PC-3 (cell line): ENCODE measurements around the gene MT1H.

Experiments
- CTCF ChIP-seq: fragments of 300-600 bp; sonication (generic); conservative IDR thresholded peaks from 2 replicates; pipeline ENCODE4 v1.5.1; 2017; ENCODE audit warnings: antibody characterized with exemption, low read depth, mild to moderate bottlenecking, low read length
- EZH2 ChIP-seq: fragments of 300-600 bp; sonication (generic); IDR thresholded peaks from one replicate; pipeline ENCODE4 v1.6.1; 2017; ENCODE audit warnings: antibody characterized with exemption, mild to moderate bottlenecking, low read length; ENCODE audit not compliant: unreplicated experiment
- EZH2phosphoT487 ChIP-seq: fragments of 300-600 bp; sonication (generic); IDR thresholded peaks from 2 replicates; pipeline ENCODE4 v1.6.1; 2018; ENCODE audit warnings: mild to moderate bottlenecking, antibody characterized with exemption, low read length, borderline replicate concordance

- TF ChIP-seq CTCF (no peak), EZH2 (no peak), EZH2phosphoT487 (no peak)
Measured at GRCh38 chr16:56713794-56714193, 44.2 kb downstream of the MT1H start.
